ENCODE measurements around the gene LIG1.

The LIG1 gene

DNA sequence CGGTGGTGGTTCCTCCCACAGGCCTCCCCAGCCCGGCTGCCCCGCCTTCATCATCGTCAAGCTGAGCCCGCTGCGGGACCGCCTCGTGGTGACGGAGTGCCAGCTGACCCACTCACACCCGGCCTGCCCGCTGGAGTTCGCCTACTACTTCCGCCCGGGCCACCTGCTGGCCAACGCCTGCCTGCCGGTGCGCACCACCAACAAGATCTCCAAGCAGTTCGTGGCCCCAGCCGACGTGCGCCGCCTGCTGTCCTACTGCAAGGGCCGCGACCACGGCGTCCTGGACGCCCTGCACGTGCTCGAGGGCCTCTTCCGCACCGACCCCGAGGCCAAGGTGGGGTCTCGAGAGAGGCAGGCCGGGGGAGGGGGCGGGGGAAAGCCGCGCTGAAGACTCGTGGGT is 12.3 kb upstream of the LIG1 start:
- no peak for DNase-seq

- no peak for DNase-seq
Observed at GRCh38 chr19:48181505-48181904, 11.4 kb upstream of the LIG1 start.

DNA sequence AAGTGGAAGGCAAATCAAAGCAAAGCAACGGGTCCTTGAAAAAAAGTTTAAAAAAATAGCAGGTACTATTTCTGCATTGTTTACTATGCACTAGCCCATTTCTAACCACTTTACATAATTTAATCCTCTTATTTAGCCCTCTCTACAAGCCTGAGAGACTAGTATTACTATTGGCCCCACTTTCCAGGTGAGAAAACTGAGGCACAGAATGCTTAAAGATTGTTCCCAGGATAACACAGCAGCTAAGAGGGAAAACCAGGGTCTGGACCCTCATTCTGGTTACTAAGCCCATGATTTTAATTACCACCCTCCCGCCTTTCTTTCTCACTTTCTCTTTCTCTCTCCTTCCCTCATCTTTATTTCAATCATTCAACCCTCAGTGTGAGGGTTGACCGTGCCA is 6.1 kb upstream of the LIG1 start:
- no peak for DNase-seq

GRCh38 chr19:48175578-48175977 is 5.4 kb upstream of the LIG1 start:
- DNase-seq: no peak

- no peak for DNase-seq
Observed at GRCh38 chr19:48174445-48175030, 4.4 kb upstream of the LIG1 start.

GRCh38 chr19:48171710-48172109 is 1.6 kb upstream of the LIG1 start:
- no peak for DNase-seq

- peak in 1 of 56 donors; percentile 34 for DNase-seq
Observed at GRCh38 chr19:48170817-48171347, 738 bp upstream of the LIG1 start.

DNA sequence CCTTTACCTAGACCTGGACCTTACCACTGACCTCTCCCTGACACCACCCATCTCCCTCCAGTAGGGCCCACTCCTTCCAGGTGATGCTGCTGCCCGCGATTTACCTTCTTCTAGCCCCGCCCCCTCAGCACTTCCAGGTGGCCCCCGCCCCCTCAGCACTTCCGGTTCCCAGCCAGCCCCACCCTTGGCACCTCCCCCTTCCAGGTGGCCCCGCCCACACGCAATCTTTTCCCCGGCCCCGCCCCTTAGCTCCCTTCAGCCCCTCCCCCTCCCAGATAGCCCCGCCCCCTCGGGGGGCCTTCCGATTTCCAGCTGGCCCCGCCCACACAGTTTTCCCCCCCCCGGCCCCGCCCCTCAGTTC is 586 bp downstream of the LIG1 start:
- DNase-seq: peak in 26 of 56 donors; percentile 8 to 75 (median 38)

GRCh38 chr19:48168689-48169088 is 1.5 kb downstream of the LIG1 start:
- no peak for DNase-seq

- DNase-seq: no peak
Observed at GRCh38 chr19:48158210-48158790, 11.8 kb downstream of the LIG1 start.

GRCh38 chr19:48154003-48154402 is 16.1 kb downstream of the LIG1 start:
- DNase-seq: no peak

GRCh38 chr19:48152551-48152950 is 17.6 kb downstream of the LIG1 start:
- DNase-seq: peak in 47 of 56 donors; percentile 3 to 92 (median 40)

- DNase-seq: no peak
Observed at GRCh38 chr19:48149430-48149829, 20.7 kb downstream of the LIG1 start.

GRCh38 chr19:48148576-48148975 is 21.6 kb downstream of the LIG1 start:
- DNase-seq: no peak

- peak in 1 of 56 donors; percentile 11 for DNase-seq
Observed at GRCh38 chr19:48147597-48148175, 22.5 kb downstream of the LIG1 start.

DNA sequence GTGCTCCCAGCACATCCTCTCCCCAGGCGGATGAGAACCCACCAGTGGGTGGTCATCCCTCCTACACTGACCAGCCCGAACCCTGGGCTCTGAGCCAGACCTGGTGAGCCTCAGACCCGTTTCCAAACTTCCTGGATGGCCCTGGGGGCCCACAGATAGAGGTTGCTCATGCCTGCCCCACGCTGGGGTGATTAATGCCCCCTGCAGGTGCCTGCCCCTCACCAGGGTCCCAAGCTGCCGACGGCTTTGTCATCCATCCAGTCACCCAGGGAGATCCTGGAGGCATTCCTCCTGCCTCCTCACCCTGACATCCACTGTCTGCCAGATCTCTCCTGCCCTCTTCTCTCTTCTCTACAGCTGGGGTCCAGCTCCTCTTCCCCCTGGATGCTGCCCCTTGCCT is 31.1 kb downstream of the LIG1 start:
- no peak for DNase-seq

- DNase-seq: no peak
Observed at GRCh38 chr19:48137411-48137810, 32.7 kb downstream of the LIG1 start.

- DNase-seq: no peak
Observed at GRCh38 chr19:48136547-48136946, 33.6 kb downstream of the LIG1 start.

GRCh38 chr19:48135411-48135810 is 34.7 kb downstream of the LIG1 start:
- DNase-seq: peak in 5 of 56 donors; percentile 3 to 58 (median 18)

GRCh38 chr19:48133094-48133493 is 37.0 kb downstream of the LIG1 start:
- no peak for DNase-seq

GRCh38 chr19:48127561-48127960 is 42.6 kb downstream of the LIG1 start:
- DNase-seq: no peak

DNA sequence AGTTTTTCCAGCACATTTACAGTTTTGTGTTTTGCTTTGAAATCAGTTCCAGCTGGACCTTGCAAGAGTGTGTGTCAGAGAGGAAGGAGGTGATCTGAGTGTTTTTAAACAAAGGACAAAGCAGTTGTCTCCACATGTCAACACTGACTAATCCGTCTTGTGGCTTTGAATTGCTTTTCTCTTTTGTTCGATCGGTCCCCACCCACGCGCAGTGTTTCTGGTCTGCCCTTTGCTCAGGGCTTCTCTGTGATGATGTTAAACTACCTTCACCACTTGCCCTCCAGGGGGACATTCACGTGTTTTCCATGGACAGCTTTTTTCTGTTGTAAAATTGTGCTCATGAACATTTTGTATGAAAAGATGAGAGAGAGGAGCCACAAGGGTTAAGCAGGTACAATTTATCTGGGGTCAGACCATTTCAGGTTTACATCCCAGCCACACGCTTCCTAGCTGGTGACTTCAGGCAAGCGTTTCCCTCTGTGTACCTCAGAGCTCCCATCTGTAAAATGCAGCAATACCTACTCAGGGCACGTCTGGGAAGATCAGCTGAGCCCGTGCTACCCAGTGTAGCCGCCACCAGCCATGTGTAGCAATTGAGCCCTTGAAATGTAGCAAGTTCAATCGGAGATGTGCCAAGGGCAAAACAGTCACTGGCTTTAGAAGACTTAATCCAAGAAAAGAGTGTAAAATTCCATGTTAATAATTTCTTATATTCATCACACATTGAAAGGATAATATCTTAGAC is 46.1 kb downstream of the LIG1 start:
- peak in 12 of 56 donors; percentile 6 to 50 (median 18) for DNase-seq

All from amygdala (tissue), 56 donors.